SK-N-SH (cell line): ENCODE measurements around the gene SMOC1. TPM values are rescaled to one million over a fixed set of nuclear protein-coding genes. Genes with fewer than 3 reads are reported as not detected.

ENCODE experiments used
- CTCF ChIA-PET: fragments of 300-600, 350-600 bp; formaldehyde crosslinking; extraction: SDS; loops from one replicate; lab custom pipeline; 2021; lab: Yijun Ruan, JAX
- POLR2A ChIA-PET: fragments of 350-600 bp; sonication (Branson Sonifier 250); formaldehyde crosslinking; extraction: SDS; loops from one replicate; lab custom pipeline; 2020; ENCODE audit warnings: antibody characterized with exemption, inconsistent platforms; lab: Yijun Ruan, JAX
- DNase-seq: peaks from one replicate; pipeline ENCODE4 v3.0.0; 2012
- H2AFZ ChIP-seq: fragments of 200-600 bp; sonication (generic); 2 replicates; pipeline ENCODE4 v1.8.1; 2016; ENCODE audit warnings: antibody characterized with exemption, mild to moderate bottlenecking, low read depth
- H3F3A ChIP-seq: fragments of 200-600 bp; sonication (generic); replicated peaks from 2 replicates; pipeline ENCODE3; 2016; ENCODE audit warnings: antibody characterized with exemption, mild to moderate bottlenecking; ENCODE audit not compliant: insufficient read depth
- H3K27ac ChIP-seq, 2 experiments: fragments of 200-500 bp in 1 of 2; fragments of 200-600 bp in 1 of 2; sonication (Bioruptor generic) in 1 of 2; sonication (generic), shearing (Covaris generic) in 1 of 2; 2 replicates each; pipeline versions ENCODE4 v1.5.1 to v1.6.1; 2014 to 2016; ENCODE audit warnings: low read depth in 2 of 2, inconsistent platforms in 1 of 2, low read length in 1 of 2, mild to moderate bottlenecking in 1 of 2, mixed read lengths in 1 of 2
- H3K27me3 ChIP-seq: fragments of 200-600 bp; sonication (generic), shearing (Covaris generic); 2 replicates; pipeline ENCODE4 v1.6.1; 2016; ENCODE audit warnings: mixed run types; ENCODE audit not compliant: insufficient read depth
- H3K36me3 ChIP-seq, 2 experiments: fragments of 200-500 bp in 1 of 2; fragments of 200-600 bp in 1 of 2; sonication (Bioruptor generic) in 1 of 2; sonication (generic) in 1 of 2; replicated peaks in 1 of 2; 2 replicates each; pipeline versions ENCODE3 to v1.5.1; 2014 to 2016; ENCODE audit warnings: low read length in 1 of 2, mild to moderate bottlenecking in 1 of 2; ENCODE audit not compliant: insufficient read depth in 2 of 2, control insufficient read depth in 1 of 2
- H3K4me1 ChIP-seq, 2 experiments: fragments of 200-500 bp in 1 of 2; fragments of 200-600 bp in 1 of 2; sonication (Bioruptor generic) in 1 of 2; sonication (generic), shearing (Covaris generic) in 1 of 2; 2 replicates each; pipeline versions ENCODE4 v1.5.1 to v1.6.1; 2014 to 2016; ENCODE audit warnings: low read depth in 1 of 2, low read length in 1 of 2, mixed run types in 1 of 2; ENCODE audit not compliant: insufficient read depth in 2 of 2, control insufficient read depth in 1 of 2
- H3K4me2 ChIP-seq: fragments of 200-600 bp; sonication (generic), shearing (Covaris generic); 2 replicates; pipeline ENCODE4 v1.6.1; 2017; ENCODE audit warnings: mixed run types
- H3K4me3 ChIP-seq, 2 experiments: fragments of 200-500 bp in 1 of 2; fragments of 200-600 bp in 1 of 2; sonication (Bioruptor generic) in 1 of 2; sonication (generic), shearing (Covaris generic) in 1 of 2; 2 replicates each; pipeline versions ENCODE4 v1.5.1 to v1.8.1; 2014 to 2016; ENCODE audit warnings: low read depth in 2 of 2, inconsistent platforms in 1 of 2, low read length in 1 of 2, mild to moderate bottlenecking in 1 of 2, mixed read lengths in 1 of 2, moderate library complexity in 1 of 2
- H3K79me2 ChIP-seq: fragments of 200-600 bp; sonication (generic); 2 replicates; pipeline ENCODE4 v1.8.1; 2017; ENCODE audit warnings: mild to moderate bottlenecking; ENCODE audit not compliant: insufficient read depth
- H3K9ac ChIP-seq: fragments of 200-600 bp; sonication (generic); 2 replicates; pipeline ENCODE4 v1.6.1; 2017; ENCODE audit warnings: mixed run types
- H3K9me2 ChIP-seq: fragments of 200-600 bp; sonication (generic); 2 replicates; pipeline ENCODE4 v1.6.1; 2017; ENCODE audit warnings: mixed run types
- H3K9me3 ChIP-seq: fragments of 200-600 bp; sonication (generic); 2 replicates; pipeline ENCODE4 v1.6.1; 2017; ENCODE audit warnings: mixed run types, mild to moderate bottlenecking, moderate library complexity
- H4K20me1 ChIP-seq: fragments of 200-600 bp; sonication (generic); 2 replicates; pipeline ENCODE4 v1.6.1; 2017; ENCODE audit warnings: mild to moderate bottlenecking, mixed run types; ENCODE audit not compliant: insufficient read depth
- EP300 ChIP-seq, 2 experiments: IDR thresholded peaks; 2 replicates each; pipeline versions ENCODE4 v1.4.0 to v1.6.1; 2012; ENCODE audit warnings: borderline replicate concordance in 1 of 2, low read depth in 1 of 2, low read length in 1 of 2
- FOSL2 ChIP-seq: IDR thresholded peaks from 2 replicates; pipeline ENCODE4 v1.4.0; 2012; ENCODE audit warnings: low read depth, mild to moderate bottlenecking, moderate library complexity, borderline replicate concordance
- FOXM1 ChIP-seq: IDR thresholded peaks from 2 replicates; pipeline ENCODE4 v1.4.0; 2012; ENCODE audit warnings: low read depth, mild to moderate bottlenecking
- GABPA ChIP-seq: IDR thresholded peaks from 2 replicates; pipeline ENCODE4 v1.4.0; 2012; ENCODE audit warnings: low read depth, mild to moderate bottlenecking
- GATA2 ChIP-seq: sonication (generic); formaldehyde crosslinking; IDR thresholded peaks from 2 replicates; pipeline ENCODE4 v1.5.0; 2020; ENCODE audit warnings: mild to moderate bottlenecking, missing genetic modification reagents
- IRF3 ChIP-seq: fragments of 150-350 bp; IDR thresholded peaks from 2 replicates; pipeline ENCODE4 v1.6.1; 2016; ENCODE audit warnings: mild to moderate bottlenecking, low read depth, low read length
- JUND ChIP-seq: IDR thresholded peaks from 2 replicates; pipeline ENCODE4 v1.4.0; 2012
- MAX ChIP-seq: IDR thresholded peaks from 2 replicates; pipeline ENCODE4 v1.4.0; 2012; ENCODE audit warnings: low read depth
- MXI1 ChIP-seq: IDR thresholded peaks from 2 replicates; pipeline ENCODE4 v1.6.1; 2012; ENCODE audit warnings: mild to moderate bottlenecking, low read depth, low read length, improper control_type of control experiment
- NFIC ChIP-seq: IDR thresholded peaks from 2 replicates; pipeline ENCODE4 v1.4.0; 2012; ENCODE audit warnings: borderline replicate concordance
- POLR2AphosphoS5 ChIP-seq: IDR thresholded peaks from 2 replicates; pipeline ENCODE4 v1.6.1; 2012; ENCODE audit warnings: low read depth, low read length
- RAD21 ChIP-seq: IDR thresholded peaks from 2 replicates; pipeline ENCODE4 v1.6.1; 2012; ENCODE audit warnings: mild to moderate bottlenecking, low read length
- RCOR1 ChIP-seq: fragments of 150-350 bp; IDR thresholded peaks from 2 replicates; pipeline ENCODE4 v1.6.1; 2017; ENCODE audit warnings: antibody characterized with exemption, low read length
- REST ChIP-seq: IDR thresholded peaks from 2 replicates; pipeline ENCODE4 v1.6.1; 2012; ENCODE audit warnings: mild to moderate bottlenecking, low read depth, low read length, moderate library complexity
- RXRA ChIP-seq: IDR thresholded peaks from 2 replicates; pipeline ENCODE4 v1.4.0; 2012; ENCODE audit warnings: low read depth, mild to moderate bottlenecking, borderline replicate concordance
- SIN3A ChIP-seq: IDR thresholded peaks from 2 replicates; pipeline ENCODE4 v1.6.1; 2012; ENCODE audit warnings: low read depth, mild to moderate bottlenecking, low read length, moderate library complexity, borderline replicate concordance
- SMC3 ChIP-seq: IDR thresholded peaks from 2 replicates; pipeline ENCODE4 v1.6.1; 2012; ENCODE audit warnings: low read depth, low read length, improper control_type of control experiment
- TAF1 ChIP-seq: IDR thresholded peaks from 2 replicates; pipeline ENCODE4 v1.6.1; 2012; ENCODE audit warnings: low read depth, mild to moderate bottlenecking, low read length, moderate library complexity, borderline replicate concordance
- TCF12 ChIP-seq: IDR thresholded peaks from 2 replicates; pipeline ENCODE4 v1.4.0; 2012
- TEAD4 ChIP-seq: IDR thresholded peaks from 2 replicates; pipeline ENCODE4 v1.4.0; 2012; ENCODE audit warnings: mild to moderate bottlenecking, borderline replicate concordance; ENCODE audit not compliant: insufficient read depth
- USF1 ChIP-seq: IDR thresholded peaks from 2 replicates; pipeline ENCODE4 v1.4.0; 2012; ENCODE audit warnings: low read depth, borderline replicate concordance
- USF2 ChIP-seq: fragments of 150-350 bp; IDR thresholded peaks from 2 replicates; pipeline ENCODE4 v1.6.1; 2017; ENCODE audit warnings: antibody characterized with exemption, low read length, low read depth, borderline replicate concordance
- YY1 ChIP-seq: IDR thresholded peaks from 2 replicates; pipeline ENCODE4 v1.4.0; 2012; ENCODE audit warnings: low read depth, mild to moderate bottlenecking
- WGBS: methylation state at CpG from one replicate; pipeline ENCODE4 v1.1.6; 2017; ENCODE audit warnings: low lambda C conversion rate; 5-methylcytosine and 5-hydroxymethylcytosine counted together
- polyA plus RNA-seq, 3 experiments: library from polyadenylated mRNA; depleted of rRNA; stranded (reverse); fragments of >200 nt; gene quantifications; 2 replicates each; pipeline ENCODE4 v1.2.3, GENCODE V29; 2012

The SMOC1 gene
- polyA plus RNA-seq, 1 of the 3 experiments (the other 2 are of a cell fraction): not detected

GRCh38 chr14:69922198-69922597, 43.0 kb downstream of the SMOC1 start:
- H3F3A ChIP-seq: no peaks in the 10 kb centered on the region
- 30% methylated on average over 5 of the region's 6 CpGs for WGBS

GRCh38 chr14:69924201-69924600, 45.0 kb downstream of the SMOC1 start:
- Histone ChIP-seq H2AFZ (no peak overlapping the region), H3K79me2 (no peaks in the 10 kb centered on the region), H3K4me3 (no peak overlapping the region), H3K9ac (no peak overlapping the region), H3F3A (no peaks in the 10 kb centered on the region), H3K4me2 (no peak overlapping the region), H3K9me2 (no peaks in the 10 kb centered on the region), H3K27ac (no peak overlapping the region), H3K4me1 (peaks cover 0 to 16% of the 10 kb centered on the region in 2 experiments; a peak in 1 of 4 replicates), H3K27me3 (no peaks in the 10 kb centered on the region), H4K20me1 (no peaks in the 10 kb centered on the region), H3K9me3 (no peaks in the 10 kb centered on the region), H3K36me3 (no peaks in the 10 kb centered on the region)
- ChIA-PET CTCF (interaction anchor here (0.5 kb wide), 1 partner anchor 390 kb away, joined by 3 read pairs; no protein-coding TSS in a partner anchor), POLR2A (interaction anchor here (0.7 kb wide), 1 partner anchor 116 kb away, joined by 3 read pairs; no protein-coding TSS in a partner anchor)
- 61% methylated on average over 5 of the region's 5 CpGs for WGBS
- TF ChIP-seq FOSL2: no peak
- TF ChIP-seq RXRA: no peak
- TF ChIP-seq REST: no peak
- no peak for TF ChIP-seq TCF12
- no peak for TF ChIP-seq MAX
- no peak for TF ChIP-seq USF2
- TF ChIP-seq FOXM1: no peak
- no peak for TF ChIP-seq EP300 (IDR thresholded peaks at IDR 0.05; ENCODE audit: borderline replicate concordance in 1 of 2, low read depth in 1 of 2, low read length in 1 of 2)
- no peak for TF ChIP-seq POLR2AphosphoS5
- TF ChIP-seq TEAD4: no peak
- no peak for TF ChIP-seq JUND
- no peak for TF ChIP-seq IRF3
- no peak for TF ChIP-seq RCOR1
- no peak for DNase-seq

More at GRCh38 chr14:69922198-69922597, 43.0 kb downstream of the SMOC1 start:
- no peak for DNase-seq
- Histone ChIP-seq H3K36me3 (no peaks in the 10 kb centered on the region), H3K9ac (no peak overlapping the region), H3K9me3 (no peaks in the 10 kb centered on the region), H3K4me3 (no peak overlapping the region), H3K79me2 (no peaks in the 10 kb centered on the region), H4K20me1 (no peaks in the 10 kb centered on the region), H3K27ac (no peak overlapping the region), H3K9me2 (no peaks in the 10 kb centered on the region), H3K4me2 (no peak overlapping the region), H3K27me3 (no peaks in the 10 kb centered on the region), H2AFZ (no peak overlapping the region), H3K4me1 (peaks cover 0 to 11% of the 10 kb centered on the region in 2 experiments; a peak in 1 of 4 replicates)
- TF ChIP-seq NFIC: no peak
- no peak for TF ChIP-seq USF1
- no peak for TF ChIP-seq YY1
- no peak for TF ChIP-seq RCOR1
- no peak for TF ChIP-seq SIN3A
- no peak for TF ChIP-seq TAF1
- TF ChIP-seq RAD21: no peak
- no peak for TF ChIP-seq MAX
- TF ChIP-seq MXI1: no peak
- TF ChIP-seq RXRA: no peak
- TF ChIP-seq SMC3: no peak
- TF ChIP-seq EP300 (IDR thresholded peaks at IDR 0.05; ENCODE audit: borderline replicate concordance in 1 of 2, low read depth in 1 of 2, low read length in 1 of 2): no peak
- TF ChIP-seq GABPA: no peak
- no peak for TF ChIP-seq GATA2 (CRISPR knock-in tag)
- POLR2A ChIA-PET: no interaction called here
- CTCF ChIA-PET: interaction anchor here (0.6 to 1.3 kb wide), 3 partner anchors 17 to 364 kb away, joined by 3 read pairs; no protein-coding TSS in a partner anchor
